Kidney (tissue), 14 donors: ENCODE data around the gene CCDC63. TPM values are rescaled to one million over a fixed set of nuclear protein-coding genes. Genes with fewer than 3 reads are reported as not detected.

Experiments used
- DNase-seq, 5 donors: peaks; one replicate each; pipeline ENCODE4 v3.0.0-alpha.2; 2013 to 2020
- FAIRE-seq: peaks from 2 replicates; lab custom pipeline; 2012; peaks lifted over from hg19 to GRCh38; lab: Jason Lieb, UNC
- H3K27ac ChIP-seq, 2 donors: one replicate each; pipeline ENCODE4 v1.7.0; 2013; ENCODE audit warnings: low read depth in 2 of 2, low read length in 2 of 2, inconsistent platforms in 1 of 2
- H3K27me3 ChIP-seq: one replicate; pipeline ENCODE4 v1.7.1; 2013; ENCODE audit warnings: low read length, inconsistent platforms; ENCODE audit not compliant: control insufficient read depth, insufficient read depth
- H3K36me3 ChIP-seq, 3 donors: one replicate each; pipeline versions ENCODE4 v1.7.0 to v1.7.1; 2013; ENCODE audit warnings: low read length in 3 of 3, control low read depth in 1 of 3, inconsistent platforms in 1 of 3; ENCODE audit not compliant: insufficient read depth in 3 of 3, control insufficient read depth in 2 of 3
- H3K4me1 ChIP-seq, 3 donors: one replicate each; pipeline versions ENCODE4 v1.7.0 to v1.7.1; 2013; ENCODE audit warnings: low read length in 3 of 3, inconsistent platforms in 1 of 3, low read depth in 1 of 3; ENCODE audit not compliant: control insufficient read depth in 2 of 3, insufficient read depth in 2 of 3
- H3K4me3 ChIP-seq, 3 donors: one replicate each; pipeline versions ENCODE4 v1.7.0 to v1.8.1; 2013; ENCODE audit warnings: low read length in 3 of 3, control low read depth in 1 of 3, inconsistent platforms in 1 of 3
- H3K9ac ChIP-seq, 3 donors: one replicate each; pipeline versions ENCODE4 v1.7.0 to v1.7.1; 2013; ENCODE audit warnings: low read length in 3 of 3, control low read depth in 1 of 3, inconsistent platforms in 1 of 3
- H3K9me3 ChIP-seq, 3 donors: one replicate each; pipeline versions ENCODE4 v1.7.0 to v1.7.1; 2013; ENCODE audit warnings: low read length in 3 of 3, control low read depth in 1 of 3, inconsistent platforms in 1 of 3; ENCODE audit not compliant: control insufficient read depth in 2 of 3, insufficient read depth in 1 of 3
- CTCF ChIP-seq: IDR thresholded peaks from 3 replicates; pipeline ENCODE4 v1.5.1; 2012; ENCODE audit warnings: mild to moderate bottlenecking, moderate library complexity, borderline replicate concordance; ENCODE audit not compliant: insufficient read depth; ENCODE audit errors: extremely low read depth
- intact Hi-C: fragments of 100-400 bp; cut with DNase I; formaldehyde crosslinking; loops from one replicate; pipeline ENCODE4 v1.11.1; 2022
- polyA plus RNA-seq: library from polyadenylated mRNA; stranded (reverse); fragments of 350-450 nt; fragmentation: Illumina TruSeq; extraction: RNeasy Lipid Tissue Mini Kit (QIAGEN cat#74804); gene quantifications from one replicate; pipeline ENCODE4 v1.2.3, GENCODE V29; 2014; ENCODE audit warnings: low read depth, low replicate concordance; ENCODE audit not compliant: insufficient read depth
- total RNA-seq: library from RNA; stranded (reverse); fragmentation: NEBNext Ultra II Directional; extraction: Animal tissue kit (Norgen Biotek cat#: 25700); gene quantifications from one replicate; pipeline ENCODE4 v1.2.1, GENCODE V29; 2021
- donor health status: control.
- donor health status: control.
- donor health status: control.
- donor health status: control.
- donor health status: control.
- donor health status: DM: yes; HTN: yes; CAD: no.
- donor health status: Normal renal cell carcinoma (clear cell type).

The CCDC63 gene
- total and polyA plus RNA-seq, 2 donors from 2014 or later, result not detected

GRCh38 chr12:110850762-110851161, 4.0 kb downstream of the CCDC63 start:
- H3K4me3 ChIP-seq, result no peak overlapping the region
- no peak for TF ChIP-seq CTCF
- no peaks in the 10 kb centered on the region for H3K36me3 ChIP-seq
- H3K4me1 ChIP-seq, result no peaks in the 10 kb centered on the region
- DNase-seq (no peak), FAIRE-seq (no peak)
- intact Hi-C loops, result no loop called here
- no peaks in the 10 kb centered on the region for H3K9me3 ChIP-seq
- H3K9ac ChIP-seq, result no peak overlapping the region
- H3K27me3 ChIP-seq, result no peaks in the 10 kb centered on the region
- no peak overlapping the region for H3K27ac ChIP-seq

- intact Hi-C loops, result no loop called here
- DNase-seq (peak in 3 of 5 donors; percentile 70 to 95 (median 75)), FAIRE-seq (no peak)
- H3K27me3 ChIP-seq, result no peaks in the 10 kb centered on the region
- H3K9ac ChIP-seq, result no peak overlapping the region
- H3K9me3 ChIP-seq, result no peaks in the 10 kb centered on the region
- no peaks in the 10 kb centered on the region for H3K36me3 ChIP-seq
- H3K4me3 ChIP-seq, result peak overlapping the region in 1 of 3 donors; percentile 13
- no peaks in the 10 kb centered on the region for H3K4me1 ChIP-seq
- H3K27ac ChIP-seq, result no peak overlapping the region
- TF ChIP-seq CTCF, result no peak
These were observed 7.0 kb downstream of the CCDC63 start for GRCh38 chr12:110853836-110854235.

GRCh38 chr12:110856542-110856941, 9.8 kb downstream of the CCDC63 start:
- no peaks in the 10 kb centered on the region for H3K27me3 ChIP-seq
- no peak for FAIRE-seq
- DNase-seq, result no peak

More at GRCh38 chr12:110856542-110856941, 9.8 kb downstream of the CCDC63 start:
- intact Hi-C loops, result no loop called here
- no peak for TF ChIP-seq CTCF
- Histone ChIP-seq H3K36me3 (no peaks in the 10 kb centered on the region), H3K27ac (no peak overlapping the region), H3K4me3 (no peak overlapping the region), H3K4me1 (no peaks in the 10 kb centered on the region), H3K9me3 (no peaks in the 10 kb centered on the region), H3K9ac (no peak overlapping the region)
